SK-N-MC (cell line): ENCODE results near the gene OR1J4.

Experiments
- EZH2 ChIP-seq: fragments of 200-600 bp; sonication (generic); IDR thresholded peaks from one replicate; pipeline ENCODE4 v1.6.1; 2017; ENCODE audit warnings: antibody characterized with exemption
- POLR2AphosphoS5 ChIP-seq: IDR thresholded peaks from 2 replicates; pipeline ENCODE4 v1.6.1; 2012; ENCODE audit warnings: mild to moderate bottlenecking, low read depth, low read length, borderline replicate concordance

GRCh38 chr9:122561446-122561845, 42.5 kb downstream of the OR1J4 start:
- TF ChIP-seq EZH2 (no peak), POLR2AphosphoS5 (no peak)
